Uterus (tissue), 2 donors: Measurements from ENCODE around the gene ZRANB3.

Experiments
- POLR2A ChIP-seq, 2 donors: fragments of 450-650 bp; IDR thresholded peaks; one replicate each; pipeline ENCODE4 v1.6.1; 2016; ENCODE audit warnings: antibody characterized with exemption in 2 of 2, mild to moderate bottlenecking in 1 of 2, moderate library complexity in 1 of 2
- TF ChIP-seq, protein P1 (sequence below), 4 experiments: fragments of 200-600 bp in 2 of 4; fragments of 450-650 bp in 2 of 4; sonication (generic) in 2 of 4; IDR thresholded peaks; one replicate each; pipeline ENCODE4 v1.5.1; 2016 to 2019; ENCODE audit warnings: antibody characterized with exemption in 4 of 4, mild to moderate bottlenecking in 2 of 4, moderate library complexity in 1 of 4

DNA sequence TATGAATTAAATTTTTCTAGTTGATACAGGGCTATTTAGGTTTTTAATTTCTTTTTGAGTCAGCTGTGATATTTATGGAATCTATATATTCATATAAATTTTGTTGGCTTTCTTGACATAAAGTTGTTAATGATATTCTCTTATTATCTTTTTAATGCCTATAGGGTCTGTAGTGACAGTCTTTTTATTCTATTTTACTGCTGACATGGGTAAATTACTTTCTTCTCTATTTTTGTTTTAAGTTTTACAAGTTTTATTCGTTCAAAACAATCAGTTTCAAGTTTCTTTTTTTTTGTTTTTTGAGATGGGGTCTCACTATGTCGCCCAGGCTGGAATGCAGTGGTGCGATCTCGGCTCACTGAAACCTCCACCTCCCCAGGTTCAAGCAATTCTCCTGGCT lies 226.3 kb downstream of the ZRANB3 start:
- TF ChIP-seq, protein P1, sequence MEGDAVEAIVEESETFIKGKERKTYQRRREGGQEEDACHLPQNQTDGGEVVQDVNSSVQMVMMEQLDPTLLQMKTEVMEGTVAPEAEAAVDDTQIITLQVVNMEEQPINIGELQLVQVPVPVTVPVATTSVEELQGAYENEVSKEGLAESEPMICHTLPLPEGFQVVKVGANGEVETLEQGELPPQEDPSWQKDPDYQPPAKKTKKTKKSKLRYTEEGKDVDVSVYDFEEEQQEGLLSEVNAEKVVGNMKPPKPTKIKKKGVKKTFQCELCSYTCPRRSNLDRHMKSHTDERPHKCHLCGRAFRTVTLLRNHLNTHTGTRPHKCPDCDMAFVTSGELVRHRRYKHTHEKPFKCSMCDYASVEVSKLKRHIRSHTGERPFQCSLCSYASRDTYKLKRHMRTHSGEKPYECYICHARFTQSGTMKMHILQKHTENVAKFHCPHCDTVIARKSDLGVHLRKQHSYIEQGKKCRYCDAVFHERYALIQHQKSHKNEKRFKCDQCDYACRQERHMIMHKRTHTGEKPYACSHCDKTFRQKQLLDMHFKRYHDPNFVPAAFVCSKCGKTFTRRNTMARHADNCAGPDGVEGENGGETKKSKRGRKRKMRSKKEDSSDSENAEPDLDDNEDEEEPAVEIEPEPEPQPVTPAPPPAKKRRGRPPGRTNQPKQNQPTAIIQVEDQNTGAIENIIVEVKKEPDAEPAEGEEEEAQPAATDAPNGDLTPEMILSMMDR (IDR thresholded peaks at IDR 0.05), result no peak
- TF ChIP-seq POLR2A (IDR thresholded peaks at IDR 0.05), result no peak
